AG04450 (cell line): Measurements from ENCODE around the gene LYPD6. TPM values are rescaled to one million over a fixed set of nuclear protein-coding genes. Genes with fewer than 3 reads are reported as not detected.

Experiments used
- CTCF ChIA-PET: fragments of 300-600, 350-600 bp; formaldehyde crosslinking; extraction: SDS; loops from one replicate; lab custom pipeline; 2022; ENCODE audit warnings: antibody characterized with exemption, inconsistent platforms; lab: Charles Lee
- POLR2A ChIA-PET: fragments of 350-600 bp; formaldehyde crosslinking; extraction: SDS; loops from one replicate; lab custom pipeline; 2021; ENCODE audit warnings: antibody characterized with exemption, inconsistent platforms; lab: Yijun Ruan, JAX
- DNase-seq: peaks from one replicate; pipeline ENCODE4 v3.0.0-alpha.2; 2011; ENCODE audit warnings: low read depth, low spot score
- H3K27ac ChIP-seq: one replicate; pipeline ENCODE4 v1.5.1; 2012; ENCODE audit warnings: low read depth, low read length, control low read depth
- H3K27me3 ChIP-seq: one replicate; pipeline ENCODE4 v1.6.0; 2012; ENCODE audit warnings: low read length; ENCODE audit not compliant: control insufficient read depth, insufficient read depth
- H3K4me3 ChIP-seq: 2 replicates; pipeline ENCODE4 v1.5.1; 2011; ENCODE audit warnings: mild to moderate bottlenecking, low read depth, low read length, control low read depth
- H3K9me3 ChIP-seq: 2 replicates; pipeline ENCODE4 v1.5.1; 2012; ENCODE audit warnings: low read length; ENCODE audit not compliant: control insufficient read depth, insufficient read depth
- CTCF ChIP-seq: IDR thresholded peaks from 2 replicates; pipeline ENCODE4 v1.5.1; 2011; ENCODE audit warnings: low read depth, low read length, control low read depth, inconsistent platforms
- polyA plus RNA-seq: library from polyadenylated mRNA; depleted of rRNA; stranded (reverse); fragments of >200 nt; gene quantifications from 2 replicates; pipeline ENCODE4 v1.2.3, GENCODE V29; 2011

LYPD6 gene
- polyA plus RNA-seq, 1 experiment: 1.3 TPM

GRCh38 chr2:149364839-149365238 lies 34.5 kb downstream of the LYPD6 start:
- TF ChIP-seq CTCF: no peak
- POLR2A ChIA-PET: no interaction called here
- DNase-seq: no peak
- no peak overlapping the region for H3K27ac ChIP-seq
- no peak overlapping the region for H3K4me3 ChIP-seq
- no peaks in the 10 kb centered on the region for H3K9me3 ChIP-seq
- CTCF ChIA-PET: interaction anchor here (1.4 kb wide), 1 partner anchor 24 kb away, joined by 3 read pairs; no protein-coding TSS in a partner anchor
- no peaks in the 10 kb centered on the region for H3K27me3 ChIP-seq

GRCh38 chr2:149365931-149366583 lies 35.7 kb downstream of the LYPD6 start:
- ChIA-PET POLR2A (no interaction called here), CTCF (interaction anchor here (1.2 to 1.4 kb wide), 2 partner anchors 23 to 53 kb away, joined by 3 read pairs; no protein-coding TSS in a partner anchor)
- DNase-seq: no peak
- TF ChIP-seq CTCF: no peak
- Histone ChIP-seq H3K4me3 (no peak overlapping the region), H3K27ac (no peak overlapping the region), H3K27me3 (no peaks in the 10 kb centered on the region), H3K9me3 (no peaks in the 10 kb centered on the region)

GRCh38 chr2:149370061-149370775 lies 39.8 kb downstream of the LYPD6 start:
- H3K9me3 ChIP-seq: no peaks in the 10 kb centered on the region
- no peak overlapping the region for H3K4me3 ChIP-seq
- no peak overlapping the region for H3K27ac ChIP-seq
- CTCF ChIA-PET: interaction anchor here (0.9 kb wide), 1 partner anchor 19 kb away, joined by 3 read pairs; no protein-coding TSS in a partner anchor
- no peaks in the 10 kb centered on the region for H3K27me3 ChIP-seq
- TF ChIP-seq CTCF: no peak
- POLR2A ChIA-PET: no interaction called here
- no peak for DNase-seq

GRCh38 chr2:149371476-149371875 lies 41.1 kb downstream of the LYPD6 start:
- no peak overlapping the region for H3K4me3 ChIP-seq
- no peak overlapping the region for H3K27ac ChIP-seq
- ChIA-PET CTCF (no interaction called here), POLR2A (no interaction called here)
- no peak for DNase-seq
- no peaks in the 10 kb centered on the region for H3K27me3 ChIP-seq
- H3K9me3 ChIP-seq: no peaks in the 10 kb centered on the region
- no peak for TF ChIP-seq CTCF

- ChIA-PET CTCF (interaction anchor here (1.3 kb wide), 1 partner anchor 358 kb away, joined by 3 read pairs; no protein-coding TSS in a partner anchor), POLR2A (no interaction called here)
- H3K4me3 ChIP-seq: no peak overlapping the region
- H3K9me3 ChIP-seq: no peaks in the 10 kb centered on the region
- no peaks in the 10 kb centered on the region for H3K27me3 ChIP-seq
- no peak for TF ChIP-seq CTCF
- no peak overlapping the region for H3K27ac ChIP-seq
- DNase-seq: no peak
Measured at GRCh38 chr2:149375801-149376361, 45.5 kb downstream of the LYPD6 start.
